ENCODE results near the gene MGAM2.

The MGAM2 gene

GRCh38 chr7:142240546-142240945 lies 129.0 kb downstream of the MGAM2 start:
- Histone ChIP-seq H3K79me2 (ENCODE audit: low read length) (no peaks in the 10 kb centered on the region), H3K4me3 (ENCODE audit: low read length) (no peak overlapping the region), H3K9ac (ENCODE audit: low read length) (no peak overlapping the region), H3K27me3 (ENCODE audit: low read depth, low read length) (peaks cover 30% of the 10 kb centered on the region), H3K4me1 (ENCODE audit: low read length) (peaks cover 6% of the 10 kb centered on the region; the same call in 1 of the 2 replicates), H3K27ac (ENCODE audit: low read length) (no peak overlapping the region), H3K36me3 (replicated peaks; ENCODE audit: low read depth, low read length) (no peaks in the 10 kb centered on the region), H3K9me3 (ENCODE audit: insufficient read depth, low read length) (no peaks in the 10 kb centered on the region), H3K4me2 (ENCODE audit: low read length) (no peak overlapping the region), H2AFZ (ENCODE audit: low read depth, low read length) (no peak overlapping the region), H4K20me1 (ENCODE audit: insufficient read depth, low read length) (no peaks in the 10 kb centered on the region)
- TF ChIP-seq CTCF (IDR thresholded peaks at IDR 0.05; ENCODE audit: low read depth, low read length) (no peak), EZH2phosphoT487 (IDR thresholded peaks at IDR 0.05; ENCODE audit: low read depth) (no peak)

GRCh38 chr7:142243823-142244222 lies 132.3 kb downstream of the MGAM2 start:
- H2AFZ ChIP-seq (ENCODE audit: low read depth, low read length), result no peak overlapping the region
- no peak overlapping the region for H3K4me2 ChIP-seq (ENCODE audit: low read length)
- H3K36me3 ChIP-seq (replicated peaks; ENCODE audit: low read depth, low read length), result no peaks in the 10 kb centered on the region
- no peak for TF ChIP-seq CTCF (IDR thresholded peaks at IDR 0.05; ENCODE audit: low read depth, low read length)
- TF ChIP-seq EZH2phosphoT487 (IDR thresholded peaks at IDR 0.05; ENCODE audit: low read depth), result no peak
- H3K27me3 ChIP-seq (ENCODE audit: low read depth, low read length), result peaks cover 14% of the 10 kb centered on the region; the same call in 1 of the 2 replicates
- H3K9me3 ChIP-seq (ENCODE audit: insufficient read depth, low read length), result no peaks in the 10 kb centered on the region
- peaks cover 6% of the 10 kb centered on the region; the same call in 1 of the 2 replicates for H3K4me1 ChIP-seq (ENCODE audit: low read length)
- no peaks in the 10 kb centered on the region for H4K20me1 ChIP-seq (ENCODE audit: insufficient read depth, low read length)
- H3K9ac ChIP-seq (ENCODE audit: low read length), result no peak overlapping the region
- no peaks in the 10 kb centered on the region for H3K79me2 ChIP-seq (ENCODE audit: low read length)
- no peak overlapping the region for H3K27ac ChIP-seq (ENCODE audit: low read length)
- no peak overlapping the region for H3K4me3 ChIP-seq (ENCODE audit: low read length)

- Histone ChIP-seq H3K9ac (ENCODE audit: low read length) (no peak overlapping the region), H3K4me1 (ENCODE audit: low read length) (no peaks in the 10 kb centered on the region), H3K79me2 (ENCODE audit: low read length) (no peaks in the 10 kb centered on the region), H3K36me3 (replicated peaks; ENCODE audit: low read depth, low read length) (no peaks in the 10 kb centered on the region), H3K27me3 (ENCODE audit: low read depth, low read length) (peaks cover 6% of the 10 kb centered on the region; the same call in 1 of the 2 replicates), H3K9me3 (ENCODE audit: insufficient read depth, low read length) (no peaks in the 10 kb centered on the region), H3K4me3 (ENCODE audit: low read length) (no peak overlapping the region), H2AFZ (ENCODE audit: low read depth, low read length) (no peak overlapping the region), H4K20me1 (ENCODE audit: insufficient read depth, low read length) (no peaks in the 10 kb centered on the region), H3K4me2 (ENCODE audit: low read length) (no peak overlapping the region), H3K27ac (ENCODE audit: low read length) (no peak overlapping the region)
- TF ChIP-seq CTCF (IDR thresholded peaks at IDR 0.05; ENCODE audit: low read depth, low read length) (no peak), EZH2phosphoT487 (IDR thresholded peaks at IDR 0.05; ENCODE audit: low read depth) (no peak)
Measured at GRCh38 chr7:142248166-142249160, 136.9 kb downstream of the MGAM2 start.

- H3K79me2 ChIP-seq (ENCODE audit: low read length), result no peaks in the 10 kb centered on the region
- peaks cover 5% of the 10 kb centered on the region; the same call in 1 of the 2 replicates for H3K27me3 ChIP-seq (ENCODE audit: low read depth, low read length)
- no peak overlapping the region for H2AFZ ChIP-seq (ENCODE audit: low read depth, low read length)
- TF ChIP-seq CTCF (IDR thresholded peaks at IDR 0.05; ENCODE audit: low read depth, low read length), result no peak
- TF ChIP-seq EZH2phosphoT487 (IDR thresholded peaks at IDR 0.05; ENCODE audit: low read depth), result no peak
- H3K9me3 ChIP-seq (ENCODE audit: insufficient read depth, low read length), result no peaks in the 10 kb centered on the region
- H3K4me1 ChIP-seq (ENCODE audit: low read length), result no peaks in the 10 kb centered on the region
- no peaks in the 10 kb centered on the region for H4K20me1 ChIP-seq (ENCODE audit: insufficient read depth, low read length)
- H3K9ac ChIP-seq (ENCODE audit: low read length), result no peak overlapping the region
- H3K4me3 ChIP-seq (ENCODE audit: low read length), result no peak overlapping the region
- H3K36me3 ChIP-seq (replicated peaks; ENCODE audit: low read depth, low read length), result no peaks in the 10 kb centered on the region
- no peak overlapping the region for H3K4me2 ChIP-seq (ENCODE audit: low read length)
- H3K27ac ChIP-seq (ENCODE audit: low read length), result no peak overlapping the region
Measured at GRCh38 chr7:142249918-142250317, 138.4 kb downstream of the MGAM2 start.

All from OCI-LY3 (cell line).